Right renal pelvis (tissue), 4 donors: ENCODE measurements around the gene TASOR. TPM values are rescaled to one million over a fixed set of nuclear protein-coding genes. Genes with fewer than 3 reads are reported as not detected.

Source experiments
- DNase-seq, 4 donors: peaks; one replicate each; pipeline ENCODE4 v3.0.0-alpha.2; 2013; ENCODE audit warnings: low read depth in 4 of 4, low spot score in 3 of 4, missing footprints in 1 of 4
- polyA plus RNA-seq, 4 donors: library from polyadenylated mRNA; unstranded; fragments of 120-200 nt; gene quantifications; one replicate each; pipeline ENCODE4 v1.2.1, GENCODE V29; 2013; ENCODE audit not compliant: insufficient read length in 4 of 4

The TASOR gene
- polyA plus RNA-seq, 4 donors, result 64.3 to 88.1 (median 79.1) TPM

DNA sequence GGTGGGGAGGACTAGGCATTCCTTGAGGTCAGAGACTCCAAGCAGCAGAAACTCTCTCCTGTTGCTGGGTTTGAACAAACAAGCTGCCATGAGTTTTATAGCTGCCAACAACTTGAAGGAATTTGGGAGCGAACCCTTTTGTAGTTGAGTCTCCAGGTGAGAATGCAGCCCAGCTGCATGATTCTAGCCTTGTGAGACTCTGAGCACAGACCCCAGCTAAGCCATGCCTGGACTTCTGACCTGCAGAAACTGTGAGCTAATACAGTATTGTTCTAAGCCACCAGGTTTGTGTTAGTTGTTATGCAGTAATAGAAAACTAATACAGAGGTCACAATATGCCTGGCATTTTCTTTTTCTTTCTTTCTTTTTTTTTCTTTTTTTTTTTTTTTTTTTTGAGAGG is 6.2 kb upstream of the TASOR start:
- no peak for DNase-seq

DNA sequence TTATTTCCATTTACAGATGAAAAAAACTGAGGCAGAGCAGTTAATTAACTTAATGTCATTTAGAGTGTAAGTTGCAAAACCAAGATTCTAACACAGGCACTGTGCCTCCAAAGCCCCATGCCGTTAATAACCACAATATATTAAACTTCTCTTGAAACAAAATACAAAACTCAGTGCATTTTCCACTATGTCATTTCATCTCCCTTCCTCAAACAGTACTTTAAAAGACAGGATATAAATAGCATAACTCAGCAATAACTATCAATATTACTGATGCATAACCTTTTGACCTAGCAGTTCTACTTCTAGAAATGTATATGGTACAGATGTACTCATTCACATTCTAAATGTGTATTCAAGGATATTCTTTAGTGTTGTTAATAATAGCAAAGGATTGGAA is 5.1 kb upstream of the TASOR start:
- no peak for DNase-seq

- no peak for DNase-seq
These were observed 964 bp upstream of the TASOR start for GRCh38 chr3:56684029-56684428.

GRCh38 chr3:56682462-56683121 is 473 bp downstream of the TASOR start:
- peak; percentile 40 to 75 (median 56) for DNase-seq

DNA sequence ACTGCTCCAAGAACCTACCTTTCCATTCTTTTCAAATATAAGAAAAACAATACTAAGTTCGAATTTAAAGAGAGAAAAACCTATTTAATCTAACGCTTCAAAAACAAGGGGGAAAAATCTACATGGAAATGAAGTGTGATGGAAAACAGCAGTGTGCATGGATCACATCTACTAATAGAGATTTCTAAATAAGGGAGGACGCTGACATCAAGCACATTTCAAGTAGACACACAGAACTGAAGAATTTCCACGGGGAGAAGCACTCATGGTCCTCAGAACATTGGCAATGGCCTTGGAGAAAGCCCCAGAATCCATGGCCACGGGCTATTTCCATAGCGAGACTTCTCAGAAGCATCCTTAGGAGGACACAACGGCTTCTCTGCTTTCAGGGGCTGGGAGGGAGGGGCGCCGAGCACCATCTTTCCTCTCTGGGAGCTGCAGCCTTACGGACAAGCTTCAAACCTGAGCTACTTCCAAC is 1.0 kb downstream of the TASOR start:
- DNase-seq, result peak in 1 of 4 donors; percentile 56

GRCh38 chr3:56680054-56680580 is 2.9 kb downstream of the TASOR start:
- DNase-seq, result no peak

DNA sequence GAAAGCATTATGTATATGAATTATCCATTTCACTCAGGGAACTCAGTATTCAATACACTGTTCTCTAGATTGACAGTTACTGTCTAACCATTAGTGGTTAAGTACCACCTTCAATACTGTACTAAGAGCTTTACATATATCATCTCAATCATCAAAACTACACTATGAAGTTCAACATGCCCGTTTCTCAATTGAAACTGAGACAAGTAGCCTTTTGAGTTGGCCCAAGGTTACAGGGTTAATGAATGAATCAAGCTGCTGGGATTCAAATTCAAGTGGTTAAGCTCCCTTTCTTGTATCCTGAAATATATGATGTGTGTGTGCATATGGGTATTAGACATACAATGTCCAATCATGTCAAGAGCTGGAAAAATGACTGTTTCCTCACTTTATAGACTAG is 5.8 kb downstream of the TASOR start:
- DNase-seq, result no peak

DNA sequence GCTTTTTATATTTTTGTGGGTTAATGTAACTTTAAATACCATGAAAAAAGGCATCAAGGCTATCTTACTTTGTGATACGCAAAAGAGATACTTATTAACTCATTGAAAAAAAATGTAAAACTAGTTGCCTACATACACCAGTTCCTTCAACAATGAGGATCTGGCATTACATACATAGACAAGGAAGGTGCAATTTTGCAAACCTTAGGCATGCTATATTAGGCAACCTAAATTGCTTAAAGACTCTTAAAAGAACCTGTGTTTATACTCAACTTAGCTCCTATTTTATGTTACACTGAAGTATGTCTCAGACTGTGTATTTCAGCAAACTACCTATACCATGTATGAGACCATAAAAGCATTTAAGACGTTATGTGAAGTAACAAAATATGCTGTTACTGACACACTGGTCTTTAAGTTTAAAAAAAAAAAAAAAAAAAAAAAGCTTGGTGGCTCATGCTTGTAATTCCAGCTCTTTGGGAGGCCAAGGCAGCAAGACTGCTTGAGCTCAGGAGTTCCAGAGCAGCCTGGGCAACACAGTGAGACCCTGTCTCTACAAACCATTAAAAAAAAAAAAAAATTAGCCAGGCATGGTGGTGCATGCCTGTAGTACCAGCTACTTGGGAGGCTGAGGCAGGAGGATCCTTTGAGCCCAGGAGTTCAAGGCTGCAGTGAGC is 9.1 kb downstream of the TASOR start:
- no peak for DNase-seq

DNA sequence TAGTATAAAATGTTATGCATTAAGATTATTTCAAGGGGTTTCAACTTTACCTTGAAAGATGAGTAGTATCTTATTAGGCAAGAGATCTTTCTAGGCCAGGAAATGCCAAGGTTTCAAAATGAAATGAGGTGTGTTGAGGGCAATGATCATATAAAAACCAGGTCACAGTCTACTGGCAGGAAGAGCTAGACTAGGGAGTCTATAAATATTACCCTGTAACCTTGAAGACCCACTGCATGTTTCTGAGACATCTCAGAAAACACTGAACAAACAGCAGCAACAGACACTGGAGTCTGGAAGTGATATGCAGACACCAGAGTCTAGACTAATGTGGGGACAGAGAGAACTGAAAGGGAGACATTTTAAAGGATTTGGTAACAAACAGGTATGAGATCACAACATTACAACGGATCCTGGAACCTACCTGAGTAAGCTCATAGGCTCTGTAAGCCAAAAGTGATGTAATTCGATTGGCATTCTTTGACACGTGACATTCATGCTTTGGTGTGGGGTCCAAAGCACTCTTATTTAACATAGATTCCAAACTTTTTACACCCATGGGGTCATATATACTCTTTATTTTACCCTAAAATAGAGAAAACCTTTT is 15.0 kb downstream of the TASOR start:
- DNase-seq, result no peak

GRCh38 chr3:56664823-56665222 is 18.2 kb downstream of the TASOR start:
- no peak for DNase-seq

- DNase-seq, result no peak
These were observed 27.4 kb downstream of the TASOR start for GRCh38 chr3:56655709-56656108.

- no peak for DNase-seq
These were observed 28.6 kb downstream of the TASOR start for GRCh38 chr3:56654460-56654859.

DNA sequence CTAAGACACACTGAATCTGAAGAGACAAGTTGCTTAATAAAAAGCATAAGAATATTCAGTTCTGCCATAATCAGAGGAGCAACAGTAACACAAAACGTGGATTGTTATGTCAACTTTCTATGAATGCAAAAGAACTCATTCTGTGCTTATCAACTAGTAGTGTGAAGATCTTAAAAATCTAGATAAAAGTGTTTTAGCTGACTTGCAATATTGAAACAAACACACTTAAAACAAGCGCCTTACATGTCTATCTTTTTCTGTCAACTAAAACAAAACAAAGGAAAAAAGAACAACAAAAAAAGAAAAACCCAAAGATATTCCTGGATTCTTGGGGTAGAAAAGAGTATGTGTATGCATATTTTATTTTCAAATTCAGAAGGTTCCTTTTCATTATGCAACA is 37.7 kb downstream of the TASOR start:
- DNase-seq, result no peak

GRCh38 chr3:56633602-56634535 is 49.2 kb downstream of the TASOR start:
- DNase-seq, result no peak

Other genes with a start within 250 kb of the TASOR start
- gene ERC2, start 214.8 kb downstream of the TASOR start, polyA plus RNA-seq, result 1 to 10 TPM; 2.3 to 3.4 (median 3.0) TPM
- gene CCDC66, start 126.1 kb downstream of the TASOR start, polyA plus RNA-seq, result 10 to 100 TPM; 24.2 to 34.3 (median 30.5) TPM
- gene ARHGEF3, start 118.7 kb upstream of the TASOR start, polyA plus RNA-seq, result 10 to 100 TPM; 79.1 to 94.4 (median 89.7) TPM